Calu3 (cell line): ENCODE results near the gene INTS6. TPM values are rescaled to one million over a fixed set of nuclear protein-coding genes. Genes with fewer than 3 reads are reported as not detected.

ENCODE experiments used
- BruUV-seq: library from RNA; stranded (reverse); fragments of 400-500 nt; replicated peaks from 2 replicates; lab custom pipeline; 2021; lab: Mats Ljungman, UMichigan
- CTCF ChIA-PET: fragments of 300-600 bp; sonication (Branson Sonifier 250); formaldehyde crosslinking; loops from one replicate; lab custom pipeline; 2022; ENCODE audit warnings: antibody characterized with exemption; lab: Charles Lee
- DNase-seq: peaks from one replicate; pipeline ENCODE4 v3.0.0; 2022
- H3K27ac Mint-ChIP-seq: one replicate; pipeline ENCODE4 v1.8.0; 2022; ENCODE audit warnings: mixed read lengths; ENCODE audit not compliant: unreplicated experiment
- H3K27me3 Mint-ChIP-seq: one replicate; pipeline ENCODE4 v1.8.0; 2022; ENCODE audit warnings: mixed read lengths; ENCODE audit not compliant: unreplicated experiment
- H3K36me3 Mint-ChIP-seq: one replicate; pipeline ENCODE4 v1.8.0; 2022; ENCODE audit warnings: mild to moderate bottlenecking, moderate library complexity, mixed read lengths; ENCODE audit not compliant: insufficient read depth, unreplicated experiment
- H3K4me1 Mint-ChIP-seq: one replicate; pipeline ENCODE4 v1.8.0; 2022; ENCODE audit warnings: mild to moderate bottlenecking, low read depth, mixed read lengths; ENCODE audit not compliant: unreplicated experiment
- H3K4me3 Mint-ChIP-seq: one replicate; pipeline ENCODE4 v1.8.0; 2022; ENCODE audit warnings: mild to moderate bottlenecking, low read depth, moderate library complexity, mixed read lengths; ENCODE audit not compliant: unreplicated experiment
- H3K9me3 Mint-ChIP-seq: one replicate; pipeline ENCODE4 v1.8.0; 2022; ENCODE audit warnings: low read depth, mixed read lengths; ENCODE audit not compliant: unreplicated experiment
- CTCF ChIP-seq: fragments of 200-600 bp; IDR thresholded peaks from one replicate; pipeline ENCODE4 v1.8.0; 2022; ENCODE audit warnings: antibody characterized with exemption; ENCODE audit not compliant: unreplicated experiment
- intact Hi-C: fragments of 100-400 bp; cut with micrococcal nuclease; formaldehyde crosslinking; loops from one replicate; pipeline ENCODE4 v1.10.0; 2022; ENCODE audit not compliant: unreplicated experiment
- total RNA-seq: library from RNA; stranded (reverse); gene quantifications from 2 replicates; pipeline ENCODE4 v1.2.3, GENCODE V29; 2022

The INTS6 gene
- total RNA-seq, 1 experiment from 2014 or later, result 25.3 TPM

GRCh38 chr13:51357928-51358595 lies 94.8 kb downstream of the INTS6 start:
- no peak overlapping the region for H3K27ac Mint-ChIP-seq
- no peak for DNase-seq
- CTCF ChIA-PET, result no interaction called here
- H3K36me3 Mint-ChIP-seq, result no peaks in the 10 kb centered on the region
- no peaks in the 10 kb centered on the region for H3K9me3 Mint-ChIP-seq
- intact Hi-C loops, result no loop called here
- H3K4me3 Mint-ChIP-seq, result no peak overlapping the region
- no TSS peak for BruUV-seq
- TF ChIP-seq CTCF, result no peak
- H3K27me3 Mint-ChIP-seq, result no peaks in the 10 kb centered on the region
- H3K4me1 Mint-ChIP-seq, result no peaks in the 10 kb centered on the region

GRCh38 chr13:51355217-51355616 lies 97.6 kb downstream of the INTS6 start:
- no peak for DNase-seq
- H3K36me3 Mint-ChIP-seq, result no peaks in the 10 kb centered on the region
- BruUV-seq, result no TSS peak
- intact Hi-C loops, result no loop called here
- H3K27me3 Mint-ChIP-seq, result no peaks in the 10 kb centered on the region
- H3K9me3 Mint-ChIP-seq, result no peaks in the 10 kb centered on the region
- no peaks in the 10 kb centered on the region for H3K4me1 Mint-ChIP-seq
- H3K27ac Mint-ChIP-seq, result no peak overlapping the region
- no peak overlapping the region for H3K4me3 Mint-ChIP-seq
- CTCF ChIA-PET, result no interaction called here
- no peak for TF ChIP-seq CTCF

- no peaks in the 10 kb centered on the region for H3K4me1 Mint-ChIP-seq
- no peak overlapping the region for H3K27ac Mint-ChIP-seq
- no peaks in the 10 kb centered on the region for H3K36me3 Mint-ChIP-seq
- TF ChIP-seq CTCF, result no peak
- BruUV-seq, result no TSS peak
- no peak overlapping the region for H3K4me3 Mint-ChIP-seq
- intact Hi-C loops, result no loop called here
- no peak for DNase-seq
- no peaks in the 10 kb centered on the region for H3K27me3 Mint-ChIP-seq
- CTCF ChIA-PET, result no interaction called here
- no peaks in the 10 kb centered on the region for H3K9me3 Mint-ChIP-seq
Observed at GRCh38 chr13:51349016-51349415, 103.8 kb downstream of the INTS6 start.

- H3K36me3 Mint-ChIP-seq, result no peaks in the 10 kb centered on the region
- no TSS peak for BruUV-seq
- CTCF ChIA-PET, result no interaction called here
- H3K27ac Mint-ChIP-seq, result no peak overlapping the region
- no peak for TF ChIP-seq CTCF
- H3K4me3 Mint-ChIP-seq, result no peak overlapping the region
- intact Hi-C loops, result no loop called here
- no peaks in the 10 kb centered on the region for H3K9me3 Mint-ChIP-seq
- no peak for DNase-seq
- H3K4me1 Mint-ChIP-seq, result no peaks in the 10 kb centered on the region
- no peaks in the 10 kb centered on the region for H3K27me3 Mint-ChIP-seq
Observed at GRCh38 chr13:51348069-51348967, 104.5 kb downstream of the INTS6 start.
